Measurements from ENCODE around the gene TAF6.

The TAF6 gene

DNA sequence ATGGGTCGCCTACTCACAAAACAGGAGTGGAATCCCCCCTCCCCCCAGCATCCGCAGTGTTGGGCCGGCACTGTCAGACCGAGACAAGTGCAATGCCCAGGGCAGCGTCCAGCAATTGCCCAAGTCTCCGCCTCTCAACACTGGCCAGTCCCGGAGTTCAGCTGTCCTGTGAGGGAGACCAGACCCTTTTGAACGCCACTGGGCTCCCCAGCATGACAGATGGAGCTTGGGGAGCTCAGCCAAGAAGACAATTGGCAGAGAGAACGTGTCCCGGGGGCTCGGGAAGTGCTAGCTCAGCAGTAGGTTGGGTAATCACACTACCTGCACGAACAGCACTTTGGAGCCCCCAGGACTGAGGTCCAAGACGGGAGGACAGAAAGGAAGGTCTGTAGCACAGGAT lies 25.7 kb downstream of the TAF6 start:
- no peak for DNase-seq (ENCODE audit: low read depth)

DNA sequence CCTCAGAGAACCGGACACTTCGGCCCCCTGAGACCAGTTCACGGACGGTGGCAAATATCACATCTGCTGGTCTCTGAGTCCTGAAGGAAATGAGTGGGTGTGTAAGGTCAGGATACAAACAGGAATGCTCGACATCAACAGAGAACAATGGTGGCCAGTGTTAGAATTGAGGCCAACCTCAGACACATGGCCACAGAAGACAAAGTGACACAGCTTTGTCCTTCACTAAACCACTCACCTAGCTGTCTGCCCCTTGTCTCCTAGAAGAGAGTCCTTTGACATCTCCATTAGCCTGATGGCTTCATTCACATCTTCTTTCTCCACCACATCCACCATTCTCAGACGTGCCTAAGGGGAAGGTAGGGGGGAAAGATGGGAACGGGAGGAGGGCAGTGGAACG lies 26.1 kb downstream of the TAF6 start:
- no peak for DNase-seq (ENCODE audit: low read depth)

DNA sequence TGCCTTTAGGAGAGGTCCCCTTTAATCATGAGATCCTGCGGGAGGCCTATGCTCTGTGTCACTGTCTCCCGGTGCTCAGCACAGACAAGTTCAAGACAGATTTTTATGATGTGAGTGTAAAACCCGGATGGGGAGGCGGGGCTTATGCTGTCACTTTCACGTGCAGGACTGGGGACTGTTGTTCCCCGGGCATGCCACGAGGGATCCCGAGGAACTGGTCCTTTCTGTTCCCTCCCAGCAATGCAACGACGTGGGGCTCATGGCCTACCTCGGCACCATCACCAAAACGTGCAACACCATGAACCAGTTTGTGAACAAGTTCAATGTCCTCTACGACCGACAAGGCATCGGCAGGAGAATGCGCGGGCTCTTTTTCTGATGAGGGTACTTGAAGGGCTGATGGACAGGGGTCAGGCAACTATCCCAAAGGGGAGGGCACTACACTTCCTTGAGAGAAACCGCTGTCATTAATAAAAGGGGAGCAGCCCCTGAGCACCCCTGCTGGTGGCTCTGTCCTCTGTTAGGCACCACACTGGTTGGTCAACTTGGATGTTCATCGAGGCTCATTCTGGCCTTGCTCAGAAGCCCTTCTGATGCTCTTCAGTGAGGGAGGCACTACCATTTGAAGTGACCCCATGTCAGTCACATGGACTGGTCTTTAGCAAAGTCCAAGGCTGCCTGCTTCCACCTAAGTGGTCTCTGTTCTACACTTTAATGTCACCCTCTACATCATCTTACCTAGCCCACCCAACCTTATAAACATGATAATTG lies 27.6 kb downstream of the TAF6 start:
- DNase-seq (ENCODE audit: low read depth): no peak

DNA sequence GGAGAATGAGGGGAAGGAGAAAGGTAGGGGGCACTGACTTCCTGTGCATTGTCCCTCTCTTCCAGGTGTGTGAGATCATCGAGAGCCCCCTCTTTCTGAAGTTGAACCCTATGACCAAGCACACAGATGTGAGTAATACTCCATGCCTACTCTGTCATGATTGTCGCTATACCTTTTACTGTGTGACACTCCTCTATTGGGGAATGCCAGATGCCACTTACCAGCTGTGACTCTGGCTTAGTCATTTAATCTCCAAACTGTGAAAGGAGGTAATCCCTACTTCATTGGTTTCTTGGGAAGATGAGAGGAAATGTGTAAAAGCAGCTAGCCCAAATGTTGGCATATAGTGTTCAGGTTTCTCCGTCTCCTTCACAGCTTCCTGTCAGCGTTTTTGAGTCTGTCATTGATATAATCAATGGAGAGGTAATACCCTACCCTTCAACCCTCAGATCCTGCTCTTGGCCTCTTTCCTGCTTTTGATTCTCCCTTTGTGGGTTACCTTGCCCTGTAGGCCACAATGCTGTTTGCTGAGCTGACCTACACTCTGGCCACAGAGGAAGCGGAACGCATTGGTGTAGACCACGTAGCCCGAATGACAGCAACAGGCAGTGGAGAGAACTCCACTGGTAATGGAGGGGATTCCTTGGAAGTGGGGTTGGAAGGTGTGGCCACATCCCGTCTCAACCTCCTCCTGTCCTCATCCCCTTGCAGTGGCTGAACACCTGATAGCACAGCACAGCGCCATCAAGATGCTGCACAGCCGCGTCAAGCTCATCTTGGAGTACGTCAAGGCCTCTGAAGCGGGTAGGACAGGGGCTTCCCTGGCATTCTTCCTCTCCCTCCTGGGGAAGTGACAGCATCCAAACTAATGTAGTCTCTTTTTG lies 28.4 kb downstream of the TAF6 start:
- no peak for DNase-seq (ENCODE audit: low read depth)

DNA sequence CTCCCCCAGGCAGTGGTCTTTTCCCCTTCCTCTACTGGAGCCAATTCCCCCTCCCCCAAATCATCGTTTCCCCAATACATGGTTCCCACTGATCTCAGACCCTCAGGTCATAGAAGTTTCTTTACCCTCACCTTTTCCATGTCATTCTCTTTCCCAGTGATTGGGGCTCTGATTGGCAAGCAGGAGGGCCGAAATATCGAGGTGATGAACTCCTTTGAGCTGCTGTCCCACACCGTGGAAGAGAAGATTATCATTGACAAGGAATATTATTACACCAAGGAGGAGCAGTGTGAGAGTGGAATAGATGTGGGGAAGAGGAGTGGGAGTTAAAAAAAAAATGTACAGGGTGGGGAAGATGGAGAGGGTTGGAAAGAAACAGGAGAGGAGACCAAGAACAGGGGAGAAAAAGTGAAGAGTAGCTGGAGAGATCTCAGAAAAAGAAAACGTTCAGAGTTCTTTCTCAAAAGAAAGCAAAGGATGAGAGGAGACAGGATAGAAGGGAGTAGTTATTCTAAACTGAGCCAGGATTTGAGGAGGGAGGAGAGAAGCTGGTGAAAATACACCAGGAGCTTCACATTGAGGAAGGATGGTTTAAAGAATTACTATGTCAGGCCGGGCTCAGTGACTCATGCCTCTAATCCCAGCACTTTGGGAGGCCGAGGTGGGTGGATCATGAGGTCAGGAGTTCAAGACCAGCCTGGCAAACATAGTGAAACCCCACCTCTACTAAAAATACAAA lies 29.5 kb downstream of the TAF6 start:
- DNase-seq (ENCODE audit: low read depth): no peak

DNA sequence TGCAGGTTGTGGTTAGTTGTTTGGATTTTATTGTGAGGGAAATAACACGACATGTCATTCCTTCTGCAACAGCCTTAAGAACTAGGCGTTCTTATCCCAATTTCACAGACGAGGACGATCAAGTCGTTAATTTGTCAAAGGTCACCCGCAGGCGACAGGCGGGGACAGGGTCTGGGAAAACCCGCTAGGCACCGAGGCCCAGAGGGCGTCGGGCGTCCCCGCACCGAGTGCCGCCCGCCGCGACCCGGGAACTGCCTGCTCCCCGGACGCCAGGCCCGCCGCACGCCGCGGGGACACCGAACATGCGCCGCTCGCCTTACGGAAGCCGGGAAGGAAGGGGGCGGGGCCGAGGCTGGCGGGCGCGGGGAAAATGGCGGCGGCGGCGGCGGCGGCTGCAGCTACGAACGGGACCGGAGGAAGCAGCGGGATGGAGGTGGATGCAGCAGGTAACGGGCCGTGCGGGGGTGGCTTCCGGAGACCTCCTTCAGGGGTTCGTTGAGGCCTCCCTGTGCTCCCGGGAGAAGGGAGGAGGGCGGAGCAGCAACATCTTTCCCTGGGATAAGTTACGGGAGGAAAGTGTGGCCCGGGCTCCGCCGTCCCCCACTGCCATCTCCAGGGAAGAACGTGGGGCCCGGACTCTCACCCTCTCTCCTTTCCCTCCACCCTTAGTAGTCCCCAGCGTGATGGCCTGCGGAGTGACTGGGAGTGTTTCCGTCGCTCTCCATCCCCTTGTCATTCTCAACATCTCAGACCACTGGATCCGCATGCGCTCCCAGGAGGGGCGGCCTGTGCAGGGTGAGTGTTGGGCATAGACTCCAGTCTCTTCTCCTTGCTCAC lies 30.3 kb downstream of the TAF6 start, which contains the start of gene COPS6:
Gene COPS6, plus strand, starts transcription at position 349 of the 837 bp plus-strand sequence. Its CDS starts 22 bp downstream, at position 371.
- DNase-seq (ENCODE audit: low read depth): peak; percentile 82

DNA sequence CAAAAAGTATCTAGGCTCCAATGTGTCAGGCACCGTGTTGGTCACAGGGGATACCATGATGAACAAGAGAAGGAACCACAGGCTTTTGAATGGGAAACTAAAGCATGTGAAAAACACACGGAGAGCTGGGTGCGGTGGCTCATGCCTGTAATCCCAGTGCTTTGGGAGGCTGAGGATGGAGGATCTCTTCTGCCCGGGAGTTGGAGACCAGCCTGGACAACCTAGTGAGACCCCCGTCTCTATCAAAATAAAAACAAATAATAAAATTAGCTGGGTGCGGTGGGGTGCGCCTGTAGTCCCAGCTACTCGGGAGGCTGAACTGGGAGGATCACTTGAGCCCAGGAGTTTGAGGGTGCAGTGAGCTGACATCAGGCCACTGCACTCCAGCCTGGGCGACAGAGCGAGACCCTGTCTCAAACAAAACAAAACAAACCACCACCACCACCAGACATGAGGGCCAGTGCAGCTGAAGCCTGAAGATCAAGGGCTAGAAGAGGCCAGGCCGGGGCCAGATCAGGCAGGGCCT lies 31.0 kb downstream of the TAF6 start:
- DNase-seq (ENCODE audit: low read depth): no peak

DNA sequence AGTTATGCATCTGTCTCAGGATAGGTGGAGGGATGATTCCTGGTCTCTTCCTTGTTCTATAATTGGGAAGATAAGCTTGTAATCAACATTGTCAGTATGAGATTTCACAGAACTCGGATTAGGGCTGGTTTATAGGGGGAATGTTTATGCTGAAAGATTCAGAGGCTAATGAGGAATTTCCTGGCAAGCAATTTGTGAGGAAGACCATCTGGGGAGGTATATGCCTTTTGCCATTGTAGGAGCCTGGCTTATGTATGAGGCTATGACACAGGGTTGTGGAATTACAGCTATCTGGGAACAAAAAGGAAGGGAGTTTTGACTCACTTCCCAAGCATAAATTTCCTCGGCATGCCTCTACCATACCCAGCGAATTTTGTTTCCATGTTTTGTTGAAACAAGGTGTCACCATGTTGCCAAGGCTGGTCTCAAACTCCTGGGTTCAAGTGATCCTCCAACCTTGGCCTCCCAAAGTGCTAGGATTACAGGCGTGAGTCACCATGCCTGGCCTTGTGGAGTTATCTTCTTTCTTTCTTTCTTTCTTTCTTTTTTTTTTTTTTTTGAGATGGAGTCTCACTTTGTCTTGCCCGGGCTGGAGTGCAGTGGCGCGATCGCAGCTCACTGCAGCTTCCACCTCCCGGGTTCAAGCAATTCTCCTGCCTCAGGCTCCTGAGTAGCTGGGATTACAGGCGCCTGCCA lies 32.0 kb downstream of the TAF6 start:
- DNase-seq (ENCODE audit: low read depth): no peak

DNA sequence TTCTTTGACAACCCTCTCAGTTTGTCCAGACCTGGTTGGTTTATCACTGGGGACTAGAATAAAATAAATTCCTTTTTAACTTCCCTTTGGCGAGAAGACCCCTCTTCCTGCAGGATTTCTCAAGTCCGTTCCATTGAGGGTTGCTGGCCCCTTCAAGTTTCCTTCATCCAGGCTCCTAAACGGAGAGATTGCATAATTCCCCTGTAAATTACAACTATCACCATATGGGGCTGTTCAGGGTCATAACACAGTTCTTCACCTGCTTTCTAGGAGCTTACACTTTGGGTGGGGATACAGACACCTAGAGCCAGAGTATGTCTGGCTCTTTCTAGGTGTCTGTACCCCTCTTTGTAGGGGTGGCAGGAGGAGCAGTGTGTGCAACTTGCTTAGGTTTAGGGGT lies 33.6 kb downstream of the TAF6 start:
- DNase-seq (ENCODE audit: low read depth): no peak

DNA sequence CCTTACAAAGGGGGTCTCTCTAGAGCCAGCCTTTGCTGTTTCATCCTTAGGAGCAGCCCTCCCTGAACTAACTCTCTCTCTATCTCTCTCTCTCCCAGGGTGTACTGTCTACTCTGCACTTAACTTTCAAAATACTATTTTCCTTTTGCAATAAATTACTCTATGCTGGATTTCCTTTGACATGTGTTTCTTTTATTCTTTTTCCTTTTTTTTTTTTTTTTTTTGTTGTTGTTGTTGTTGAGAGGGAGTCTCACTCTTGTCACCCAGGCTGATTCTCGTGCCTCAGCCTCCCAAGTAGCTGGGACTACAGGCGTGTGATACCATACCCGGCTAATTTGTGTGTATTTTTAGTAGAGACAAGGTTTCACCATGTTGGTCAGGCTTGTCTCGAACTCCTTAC lies 36.2 kb downstream of the TAF6 start:
- DNase-seq (ENCODE audit: low read depth): no peak

DNA sequence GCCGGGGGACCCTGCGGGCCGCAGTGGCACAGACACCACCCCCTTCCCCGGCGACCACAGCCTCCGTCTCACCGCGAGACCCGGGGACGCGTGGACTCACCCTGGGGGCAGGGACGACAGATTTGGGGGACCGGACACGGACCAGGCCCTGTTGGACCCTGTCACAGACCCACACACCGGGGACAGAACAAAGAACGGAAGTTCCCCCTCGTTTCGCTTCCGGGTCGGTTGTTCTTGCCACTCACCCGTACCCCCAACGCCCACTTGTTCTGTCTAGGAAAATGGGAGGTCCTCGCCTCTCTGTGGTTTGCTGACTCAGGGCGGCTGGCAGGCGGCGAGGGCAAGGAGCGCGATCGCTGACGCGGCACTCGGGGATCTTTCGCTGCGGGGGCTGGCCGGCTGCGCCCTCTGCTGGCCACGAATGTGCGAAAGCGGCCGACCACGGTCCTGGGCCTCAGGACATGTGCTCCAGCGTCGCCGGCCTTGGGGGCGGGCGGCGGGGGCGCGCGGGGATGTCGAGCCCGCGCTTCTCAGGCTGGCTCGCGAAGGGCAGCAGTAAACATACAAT lies 37.5 kb downstream of the TAF6 start, which contains the start of gene ZNF3:
Gene ZNF3, minus strand, starts transcription at position 189 of the 568 bp plus-strand sequence. CDS start 4,366 bp downstream, outside the sequence.
- DNase-seq (ENCODE audit: low read depth): peak; percentile 94

DNA sequence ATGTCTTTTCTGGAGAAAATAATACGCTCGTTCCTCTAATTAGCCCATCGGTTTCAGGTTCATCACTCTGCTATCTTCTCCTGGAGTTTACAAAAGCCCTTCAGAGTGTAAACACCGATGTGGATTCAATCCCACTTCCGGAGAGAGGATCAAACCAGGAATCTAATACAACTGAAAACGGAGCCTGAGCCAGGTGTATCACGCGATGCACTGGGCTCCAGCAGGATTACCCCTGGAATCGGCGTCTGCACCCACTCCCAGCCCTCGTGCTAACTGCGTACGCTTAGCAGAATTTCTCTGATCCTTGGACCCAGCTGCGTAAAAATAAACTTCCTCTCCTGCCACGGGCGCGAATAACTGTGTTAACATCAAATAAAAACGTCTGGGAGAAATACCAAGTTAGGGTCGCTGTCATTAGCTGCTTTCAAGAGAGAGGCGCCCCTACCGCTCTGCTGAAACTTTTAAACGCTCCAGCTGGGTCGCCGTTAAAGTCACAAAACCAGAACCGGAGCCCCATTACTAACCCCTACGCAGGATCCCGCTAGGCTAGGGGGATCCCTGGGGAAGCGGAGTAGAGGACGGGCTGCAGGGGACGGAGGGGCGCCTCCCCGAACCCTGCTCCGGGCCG lies 38.1 kb downstream of the TAF6 start:
- DNase-seq (ENCODE audit: low read depth): no peak

DNA sequence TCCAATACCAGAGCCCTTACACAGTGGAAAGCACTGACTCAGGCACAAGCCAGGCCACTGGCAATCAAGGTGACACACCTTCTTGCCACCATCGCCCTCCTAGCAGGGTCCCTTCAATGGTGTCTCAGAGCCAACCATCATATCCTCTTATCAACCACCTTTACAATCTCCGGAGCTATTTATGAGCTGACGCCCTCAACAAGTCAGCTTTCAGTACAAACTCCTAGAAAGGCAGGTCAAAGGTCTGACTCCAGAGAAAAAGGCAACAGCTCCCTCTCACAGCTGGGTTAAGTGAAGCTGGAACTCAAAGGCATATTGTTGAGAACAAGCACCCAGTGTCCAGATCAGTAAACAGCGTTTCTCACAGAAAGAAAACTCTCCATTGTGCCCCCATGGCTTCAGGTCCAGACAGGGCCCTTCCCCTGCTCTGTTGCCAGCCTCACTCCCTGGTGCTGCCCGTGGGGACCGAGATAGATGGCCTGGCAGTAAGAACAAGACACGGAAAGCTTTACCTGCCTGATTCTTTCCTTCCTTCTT lies 40.1 kb downstream of the TAF6 start:
- DNase-seq (ENCODE audit: low read depth): no peak

DNA sequence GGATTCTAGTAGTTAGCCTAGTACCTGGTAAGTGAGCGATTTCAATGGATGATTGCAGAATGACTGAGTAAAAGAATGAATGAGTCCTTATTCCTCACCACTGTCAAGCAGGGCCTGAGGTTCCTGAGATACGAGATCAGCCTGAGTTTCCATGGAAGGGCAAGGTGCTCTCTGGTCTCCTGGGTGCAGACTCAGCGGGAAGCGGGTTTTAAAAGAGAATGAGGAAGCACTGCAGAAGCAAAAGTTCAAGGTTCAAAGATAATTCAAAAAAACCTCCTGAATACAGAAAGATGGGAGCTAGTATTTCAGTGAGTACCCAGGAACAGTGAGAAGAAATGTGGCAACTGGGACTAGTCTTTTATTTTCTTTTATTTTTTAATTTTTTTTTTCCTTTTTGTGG lies 42.0 kb downstream of the TAF6 start:
- no peak for DNase-seq (ENCODE audit: low read depth)

DNA sequence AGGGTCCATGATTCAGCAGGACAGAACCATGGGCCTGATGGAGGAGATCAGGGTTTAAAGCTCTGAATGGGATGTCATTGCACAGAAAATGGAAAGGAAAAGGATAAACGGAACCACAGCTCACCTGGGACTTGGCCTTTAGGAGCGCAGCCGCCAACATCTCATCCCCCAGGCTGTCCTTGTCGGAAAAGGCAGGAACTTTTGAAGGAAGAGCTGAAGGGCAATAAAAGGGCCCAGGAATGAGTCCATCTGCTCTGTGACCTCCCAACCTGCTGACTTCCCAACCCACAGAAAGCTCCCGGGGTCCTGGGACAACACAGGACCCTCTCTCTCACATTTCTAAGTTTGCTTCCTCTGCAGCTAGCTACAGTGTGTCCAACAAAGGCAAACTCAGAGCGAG lies 43.7 kb downstream of the TAF6 start:
- no peak for DNase-seq (ENCODE audit: low read depth)

DNA sequence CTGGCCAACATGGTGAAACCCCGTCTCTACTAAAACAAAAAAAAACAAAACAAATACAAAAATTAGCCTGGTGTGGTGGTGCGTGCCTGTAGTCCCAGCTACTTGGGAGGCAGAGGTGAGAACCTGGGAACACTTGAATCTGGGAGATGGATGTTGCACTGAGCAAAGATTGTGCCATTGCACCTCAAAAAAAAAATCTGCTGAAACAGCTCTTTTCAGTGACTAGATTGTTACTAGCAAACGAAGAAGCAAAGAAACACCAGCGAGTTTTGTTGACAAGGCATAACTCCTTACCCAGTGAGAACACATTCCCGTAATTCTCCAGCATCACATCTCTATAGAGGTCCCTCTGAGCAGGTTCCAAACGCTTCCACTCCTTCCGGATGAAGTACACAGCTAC lies 44.3 kb downstream of the TAF6 start:
- DNase-seq (ENCODE audit: low read depth): no peak

DNA sequence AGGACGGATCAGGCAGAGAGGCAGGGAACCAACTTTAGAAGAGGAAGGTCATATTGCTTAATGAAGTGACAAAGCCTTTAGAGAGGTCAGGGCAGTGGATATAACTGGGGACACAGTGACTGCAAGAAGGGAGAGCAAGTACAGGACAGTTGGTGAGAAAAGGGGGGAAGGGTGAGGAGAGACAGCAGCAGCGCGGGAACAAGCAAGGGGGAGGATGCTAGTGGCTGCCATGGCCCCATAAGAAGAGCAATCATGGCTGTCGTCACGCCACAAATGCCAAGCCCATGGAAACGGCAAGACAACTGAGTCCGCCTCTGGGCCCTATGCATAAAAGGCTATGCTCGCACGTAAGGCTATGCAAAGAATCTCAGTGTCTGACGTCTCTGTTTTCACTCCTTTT lies 46.7 kb downstream of the TAF6 start:
- DNase-seq (ENCODE audit: low read depth): no peak

DNA sequence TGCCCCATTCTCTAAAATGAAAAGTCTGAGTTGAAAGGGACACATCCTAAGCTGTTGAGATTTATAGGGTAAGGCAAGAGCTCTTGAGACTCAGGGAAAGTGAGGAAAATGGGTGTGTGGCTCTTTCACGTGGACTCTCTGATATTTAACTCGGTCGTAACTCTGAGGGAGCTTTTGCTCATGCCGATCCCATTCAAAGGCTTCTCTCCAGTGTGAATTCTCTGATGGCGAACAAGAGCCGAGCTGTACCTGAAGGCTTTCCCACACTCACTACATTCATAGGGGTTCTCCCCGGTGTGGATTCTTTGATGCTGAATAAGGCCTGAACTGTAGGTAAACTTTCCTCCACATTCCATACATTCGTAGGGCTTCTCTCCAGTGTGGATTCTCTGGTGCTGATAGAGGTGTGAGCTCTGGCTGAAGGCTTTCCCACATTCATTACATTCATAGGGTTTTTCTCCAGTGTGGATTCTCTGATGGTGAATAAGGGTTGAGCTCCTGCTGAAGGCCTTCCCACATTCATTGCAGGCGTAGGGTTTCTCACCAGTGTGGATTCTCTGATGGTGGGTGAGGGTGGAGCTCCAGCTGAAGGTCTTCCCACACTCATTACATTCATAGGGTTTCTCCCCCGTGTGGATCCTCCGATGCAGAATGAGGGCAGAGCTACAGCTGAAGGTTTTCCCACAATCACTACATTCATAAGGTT lies 48.0 kb downstream of the TAF6 start:
- no peak for DNase-seq (ENCODE audit: low read depth)

DNA sequence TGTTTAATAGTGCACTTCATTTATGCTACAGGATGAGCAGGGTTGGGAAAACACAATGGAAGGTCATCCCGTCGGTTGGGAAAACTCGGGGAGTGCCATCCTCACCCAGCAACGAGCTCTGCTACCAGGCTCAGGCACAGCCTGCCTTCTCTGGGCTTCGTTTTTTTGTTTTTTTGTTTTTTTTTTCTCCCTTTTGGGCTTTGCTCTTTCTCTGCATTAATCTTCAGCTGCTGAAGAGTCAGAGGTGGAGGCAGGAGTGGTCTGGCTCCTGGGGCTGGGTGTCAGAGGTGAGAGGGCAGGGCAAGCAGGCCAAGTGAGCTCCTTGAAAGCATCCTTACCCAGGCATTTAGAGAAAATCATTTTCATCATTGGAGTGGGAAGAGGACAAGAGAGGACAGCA lies 49.2 kb downstream of the TAF6 start:
- no peak for DNase-seq (ENCODE audit: low read depth)

All from stimulated activated CD8-positive, alpha-beta memory T cell treated with anti-CD3 and anti-CD28 coated beads, Interleukin-7, amount 100 ng/mL, for 24 hours (primary cell).